ENCODE results near the gene POPDC2.
"Not testable (repeated sequence)": the region's sequence is repeated elsewhere in the genome, so short reads cannot be mapped to it uniquely, and the experiment has no call there.

Gene POPDC2

GRCh38 chr3:119616056-119616455, 44.3 kb downstream of the POPDC2 start:
- DNase-seq (ENCODE audit: low read depth in 2 of 2, low spot score in 1 of 2): no peak

GRCh38 chr3:119613872-119614271, 46.5 kb downstream of the POPDC2 start:
- DNase-seq (ENCODE audit: low read depth in 2 of 2, low spot score in 1 of 2): no peak

- no peak for DNase-seq (ENCODE audit: low read depth in 2 of 2, low spot score in 1 of 2)
Observed at GRCh38 chr3:119613201-119613600, 47.2 kb downstream of the POPDC2 start.

- no peak for DNase-seq (ENCODE audit: low read depth in 2 of 2, low spot score in 1 of 2)
Observed at GRCh38 chr3:119611664-119612063, 48.7 kb downstream of the POPDC2 start.

GRCh38 chr3:119609301-119609700, 51.1 kb downstream of the POPDC2 start:
- DNase-seq (ENCODE audit: low read depth in 2 of 2, low spot score in 1 of 2): no peak

- DNase-seq (ENCODE audit: low read depth in 2 of 2, low spot score in 1 of 2): no peak
Observed at GRCh38 chr3:119608405-119609000, 51.9 kb downstream of the POPDC2 start.

GRCh38 chr3:119604878-119605277, 55.5 kb downstream of the POPDC2 start:
- no peak for DNase-seq (ENCODE audit: low read depth in 2 of 2, low spot score in 1 of 2)

- DNase-seq (ENCODE audit: low read depth in 2 of 2, low spot score in 1 of 2): no peak
Observed at GRCh38 chr3:119602676-119603075, 57.7 kb downstream of the POPDC2 start.

- no peak for DNase-seq (ENCODE audit: low read depth in 2 of 2, low spot score in 1 of 2)
Observed at GRCh38 chr3:119601154-119601553, 59.2 kb downstream of the POPDC2 start.

GRCh38 chr3:119600732-119601131, 59.7 kb downstream of the POPDC2 start:
- no peak for DNase-seq (ENCODE audit: low read depth in 2 of 2, low spot score in 1 of 2)

GRCh38 chr3:119599558-119600174, 60.7 kb downstream of the POPDC2 start:
- DNase-seq (ENCODE audit: low read depth in 2 of 2, low spot score in 1 of 2): no peak

- no peak for DNase-seq (ENCODE audit: low read depth in 2 of 2, low spot score in 1 of 2)
Observed at GRCh38 chr3:119598410-119599098, 61.8 kb downstream of the POPDC2 start.

- DNase-seq (ENCODE audit: low read depth in 2 of 2, low spot score in 1 of 2): no peak
Observed at GRCh38 chr3:119597548-119598288, 62.7 kb downstream of the POPDC2 start, which contains the start of gene PLA1A. TSS of gene PLA1A (plus strand) at chr3:119597885. CDS start at chr3:119597914, 29 bp downstream.

GRCh38 chr3:119596398-119596797, 64.0 kb downstream of the POPDC2 start:
- DNase-seq (ENCODE audit: low read depth in 2 of 2, low spot score in 1 of 2): no peak

GRCh38 chr3:119595639-119596334, 64.6 kb downstream of the POPDC2 start:
- no peak for DNase-seq (ENCODE audit: low read depth in 2 of 2, low spot score in 1 of 2)

GRCh38 chr3:119594929-119595328, 65.5 kb downstream of the POPDC2 start:
- DNase-seq (ENCODE audit: low read depth in 2 of 2, low spot score in 1 of 2): not testable (repeated sequence)

GRCh38 chr3:119594066-119594465, 66.3 kb downstream of the POPDC2 start:
- DNase-seq (ENCODE audit: low read depth in 2 of 2, low spot score in 1 of 2): no peak

GRCh38 chr3:119592861-119593260, 67.5 kb downstream of the POPDC2 start:
- no peak for DNase-seq (ENCODE audit: low read depth in 2 of 2, low spot score in 1 of 2)
